GM12892 (cell line): ENCODE measurements around the gene MAP3K9.

ENCODE experiments used
- DNase-seq: peaks from one replicate; pipeline ENCODE4 v3.0.0; 2011; ENCODE audit not compliant: insufficient read length
- FAIRE-seq: peaks from 2 replicates; lab custom pipeline; 2011; peaks lifted over from hg19 to GRCh38; lab: Jason Lieb, UNC
- POLR2A ChIP-seq: IDR thresholded peaks from 2 replicates; pipeline ENCODE4 v1.6.1; 2011; ENCODE audit warnings: low read depth, low read length, control low read depth
- POLR2AphosphoS5 ChIP-seq: IDR thresholded peaks from 2 replicates; pipeline ENCODE4 v1.6.1; 2011; ENCODE audit warnings: low read depth, low read length, control low read depth
- TAF1 ChIP-seq: IDR thresholded peaks from 2 replicates; pipeline ENCODE4 v1.6.1; 2011; ENCODE audit warnings: low read depth, mild to moderate bottlenecking, control low read depth, low read length, borderline replicate concordance

Gene MAP3K9

GRCh38 chr14:70801836-70802235 lies 7.5 kb downstream of the MAP3K9 start:
- FAIRE-seq: no peak
- TF ChIP-seq POLR2AphosphoS5 (no peak), TAF1 (no peak), POLR2A (no peak)
- no peak for DNase-seq

- DNase-seq (no peak), FAIRE-seq (no peak)
Observed at GRCh38 chr14:70796551-70796950, 12.8 kb downstream of the MAP3K9 start.

DNA sequence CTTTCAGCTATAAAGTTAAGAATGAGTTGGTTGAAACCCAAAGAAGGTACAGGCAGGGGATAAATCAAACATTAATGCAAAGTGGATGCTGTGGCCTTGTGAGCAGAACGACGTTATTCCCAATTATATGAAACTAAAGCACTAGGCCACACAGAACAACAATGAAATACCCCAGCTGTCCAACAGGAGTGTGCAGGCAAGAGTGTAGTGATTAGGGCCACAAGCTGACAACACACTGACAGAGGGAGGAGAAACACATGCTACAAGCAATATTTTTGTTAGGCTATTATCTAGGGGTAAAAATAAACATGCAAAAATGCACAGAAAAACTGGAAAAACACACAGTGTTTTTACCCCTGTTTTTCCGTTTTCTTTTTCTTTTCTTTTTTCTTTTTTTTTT lies 15.0 kb downstream of the MAP3K9 start:
- TF ChIP-seq TAF1 (no peak), POLR2AphosphoS5 (no peak), POLR2A (no peak)
- FAIRE-seq (no peak), DNase-seq (no peak)

More at GRCh38 chr14:70796551-70796950, 12.8 kb downstream of the MAP3K9 start:
- TF ChIP-seq POLR2AphosphoS5 (no peak), POLR2A (no peak), TAF1 (no peak)

DNA sequence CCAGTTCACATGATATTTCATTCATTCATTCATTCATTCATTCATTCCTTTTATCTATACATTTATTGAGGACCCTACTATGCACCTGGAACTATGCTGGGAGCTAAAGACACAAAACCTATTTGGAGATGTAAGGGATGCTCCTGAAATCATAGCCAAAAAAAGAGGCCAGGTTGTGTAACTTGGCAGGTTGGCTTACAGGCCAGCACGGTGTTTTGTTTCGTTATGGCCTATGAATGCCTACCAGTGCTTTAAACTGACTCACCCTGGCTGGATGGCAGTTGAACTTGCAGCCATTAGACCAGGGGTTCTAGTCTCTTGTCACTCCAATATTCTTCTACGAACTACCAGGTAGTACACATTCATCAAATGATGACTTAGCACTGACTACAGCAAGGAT lies 15.7 kb downstream of the MAP3K9 start:
- FAIRE-seq: no peak
- DNase-seq: no peak

DNA sequence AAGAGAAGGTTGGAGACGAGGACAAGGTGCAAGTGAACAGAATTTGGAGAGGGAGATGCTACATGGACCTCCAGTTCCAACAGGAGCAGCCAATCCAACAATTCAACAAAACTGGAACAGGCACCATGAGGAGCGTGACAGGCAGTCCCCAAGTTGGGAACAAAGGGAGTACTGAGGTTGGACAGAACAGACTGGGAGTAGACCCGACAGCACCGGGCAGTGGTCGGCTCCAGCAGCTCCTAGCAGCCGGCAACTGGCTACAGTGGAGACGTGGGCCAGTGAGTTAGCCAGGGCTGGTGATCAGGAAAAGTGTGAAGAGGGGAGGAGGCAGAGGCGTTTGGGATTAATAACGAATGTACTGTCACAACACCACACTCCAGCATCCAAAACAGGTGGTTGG lies 16.4 kb downstream of the MAP3K9 start:
- FAIRE-seq (no peak), DNase-seq (no peak)
- TF ChIP-seq TAF1: no peak
- TF ChIP-seq POLR2A: no peak
- TF ChIP-seq POLR2AphosphoS5: no peak

More for the DNA sequence above, 15.7 kb downstream of the MAP3K9 start:
- TF ChIP-seq POLR2A (no peak), TAF1 (no peak), POLR2AphosphoS5 (no peak)

GRCh38 chr14:70791971-70792370 lies 17.3 kb downstream of the MAP3K9 start:
- no peak for FAIRE-seq
- TF ChIP-seq POLR2AphosphoS5: no peak
- TF ChIP-seq POLR2A: no peak
- TF ChIP-seq TAF1: no peak
- no peak for DNase-seq

- DNase-seq (no peak), FAIRE-seq (no peak)
- no peak for TF ChIP-seq POLR2AphosphoS5
- TF ChIP-seq POLR2A: no peak
- TF ChIP-seq TAF1: no peak
Observed at GRCh38 chr14:70789961-70790360, 19.4 kb downstream of the MAP3K9 start.

GRCh38 chr14:70789361-70789760 lies 20.0 kb downstream of the MAP3K9 start:
- FAIRE-seq (no peak), DNase-seq (no peak)
- no peak for TF ChIP-seq POLR2A
- no peak for TF ChIP-seq TAF1
- TF ChIP-seq POLR2AphosphoS5: no peak

- FAIRE-seq: no peak
- no peak for DNase-seq
- TF ChIP-seq TAF1: no peak
- TF ChIP-seq POLR2A: no peak
- no peak for TF ChIP-seq POLR2AphosphoS5
Observed at GRCh38 chr14:70788898-70789297, 20.4 kb downstream of the MAP3K9 start.

DNA sequence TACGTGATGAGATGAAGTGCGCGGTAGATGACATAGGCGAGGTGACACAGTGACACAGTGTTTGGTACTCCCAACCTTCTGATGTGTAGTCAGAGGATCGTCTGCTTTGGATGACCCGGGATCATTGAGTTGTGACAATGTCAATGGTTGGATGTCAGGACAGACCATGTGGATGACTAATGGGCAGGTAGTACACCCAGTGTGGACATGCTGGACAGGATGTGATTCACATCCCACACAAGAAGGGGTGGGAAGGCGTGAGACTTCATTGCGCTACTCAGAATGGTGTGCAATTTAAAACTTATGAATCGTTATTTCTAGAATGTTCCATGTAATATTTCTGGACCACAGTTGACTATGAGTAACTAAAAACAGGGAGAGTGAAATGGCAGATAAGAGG lies 23.8 kb downstream of the MAP3K9 start:
- TF ChIP-seq POLR2A (no peak), POLR2AphosphoS5 (no peak), TAF1 (no peak)
- DNase-seq: no peak
- peak; percentile 64 for FAIRE-seq

- TF ChIP-seq TAF1: no peak
- no peak for TF ChIP-seq POLR2A
- no peak for TF ChIP-seq POLR2AphosphoS5
- DNase-seq: no peak
- FAIRE-seq: no peak
Observed at GRCh38 chr14:70784886-70785285, 24.4 kb downstream of the MAP3K9 start.

DNA sequence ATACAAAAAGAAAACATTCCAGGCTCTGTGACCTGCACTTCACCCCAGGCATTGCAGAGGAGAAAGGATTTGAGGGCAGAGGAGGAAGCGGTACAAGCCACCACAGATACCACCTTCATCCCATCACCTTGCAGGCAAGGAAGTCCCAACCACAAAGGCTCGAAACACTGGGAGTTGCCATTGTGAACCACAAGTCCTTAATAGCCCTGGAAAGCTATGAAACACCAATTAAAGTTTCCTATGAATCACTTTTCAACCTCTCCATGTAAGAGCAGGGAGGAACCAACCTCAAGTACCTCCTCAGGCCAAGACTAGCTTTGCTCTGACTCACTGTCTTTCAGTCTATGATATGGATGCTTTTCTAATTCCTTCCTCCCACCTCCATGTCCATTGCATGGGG lies 27.0 kb downstream of the MAP3K9 start:
- DNase-seq (no peak), FAIRE-seq (no peak)
- TF ChIP-seq POLR2AphosphoS5: no peak
- TF ChIP-seq POLR2A: no peak
- no peak for TF ChIP-seq TAF1

- peak; percentile 19 for DNase-seq
- TF ChIP-seq POLR2AphosphoS5 (no peak), POLR2A (no peak), TAF1 (no peak)
- no peak for FAIRE-seq
Observed at GRCh38 chr14:70780396-70781075, 28.8 kb downstream of the MAP3K9 start.

GRCh38 chr14:70779667-70780066 lies 29.6 kb downstream of the MAP3K9 start:
- TF ChIP-seq TAF1 (no peak), POLR2A (no peak), POLR2AphosphoS5 (no peak)
- DNase-seq: no peak
- FAIRE-seq: no peak
